NCI-H1417 (cell line): Measurements from ENCODE around the gene UCKL1.
A peak's percentile ranks its signal among the peaks of the same experiment; 100 is the strongest.
"Not testable (repeated sequence)": the region's sequence is repeated elsewhere in the genome, so short reads cannot be mapped to it uniquely, and the experiment has no call there.

Experiments used
- DNase-seq, 3 experiments: peaks; one replicate each; lab custom pipeline; 2025; lab: John Stamatoyannopoulos, UW

Gene UCKL1

GRCh38 chr20:63955827-63956663 is at the start of gene UCKL1:
Gene UCKL1, minus strand, starts transcription at chr20:63956416. Its CDS starts 44 bp downstream, at chr20:63956372.
- peak; percentile 94 to 98 (median 95) for DNase-seq

GRCh38 chr20:64005394-64005793 is 49.2 kb upstream of the UCKL1 start:
- no peak for DNase-seq

- DNase-seq = peak; percentile 45 to 92 (median 72)
These were observed 47.9 kb upstream of the UCKL1 start for GRCh38 chr20:64003960-64004725.

GRCh38 chr20:64001607-64002011 is 45.4 kb upstream of the UCKL1 start:
- DNase-seq = peak in 2 of 3 experiments; percentile 14 to 67

GRCh38 chr20:64000906-64001305 is 44.7 kb upstream of the UCKL1 start:
- no peak for DNase-seq

GRCh38 chr20:63982937-63983336 is 26.7 kb upstream of the UCKL1 start:
- no peak for DNase-seq

GRCh38 chr20:63980806-63981728 is 24.9 kb upstream of the UCKL1 start, which contains the start of gene PRPF6:
Gene PRPF6, plus strand, starts transcription at chr20:63981132. Its CDS starts 114 bp downstream, at chr20:63981246.
- DNase-seq = peak; percentile 96 to 99 (median 99)

- peak in 2 of 3 experiments; percentile 65 to 73 for DNase-seq
These were observed 24.1 kb upstream of the UCKL1 start for GRCh38 chr20:63980317-63980805.

- peak; percentile 58 to 79 (median 73) for DNase-seq
These were observed 23.5 kb upstream of the UCKL1 start, which contains the start of gene SAMD10 for GRCh38 chr20:63979557-63980316. Gene SAMD10, minus strand, starts transcription at chr20:63979642. Its CDS starts 175 bp downstream, at chr20:63979467.

GRCh38 chr20:63979229-63979556 is 23.0 kb upstream of the UCKL1 start:
- no peak for DNase-seq

- DNase-seq = peak; percentile 58 to 75 (median 74)
These were observed 22.4 kb upstream of the UCKL1 start for GRCh38 chr20:63978319-63979228.

- DNase-seq = no peak
These were observed 21.6 kb upstream of the UCKL1 start for GRCh38 chr20:63977739-63978276.

GRCh38 chr20:63976980-63977738 is 20.9 kb upstream of the UCKL1 start:
- no peak for DNase-seq

- not testable (repeated sequence) for DNase-seq
These were observed 20.3 kb upstream of the UCKL1 start for GRCh38 chr20:63976511-63976910.

- peak; percentile 30 to 99 (median 96) for DNase-seq
These were observed 18.4 kb upstream of the UCKL1 start for GRCh38 chr20:63974402-63975200.

GRCh38 chr20:63973636-63974401 is 17.6 kb upstream of the UCKL1 start:
- peak; percentile 84 to 92 (median 89) for DNase-seq

- DNase-seq = no peak
These were observed 16.9 kb upstream of the UCKL1 start for GRCh38 chr20:63973160-63973479.
